Activated CD8-positive, alpha-beta memory T cell treated with anti-CD3 and anti-CD28 coated beads for 24 hours (primary cell): Measurements from ENCODE around the gene C4BPB.

ENCODE experiments used
- DNase-seq: peaks from one replicate; pipeline ENCODE4 v3.0.0-alpha.2; 2020

Gene C4BPB

GRCh38 chr1:207060596-207060995 is 28.1 kb upstream of the C4BPB start:
- DNase-seq = no peak

- no peak for DNase-seq
Measured at GRCh38 chr1:207062058-207062457, 26.6 kb upstream of the C4BPB start.

- DNase-seq = no peak
Measured at GRCh38 chr1:207063014-207063413, 25.6 kb upstream of the C4BPB start.

GRCh38 chr1:207064561-207064960 is 24.1 kb upstream of the C4BPB start:
- DNase-seq = no peak

- no peak for DNase-seq
Measured at GRCh38 chr1:207067185-207067584, 21.5 kb upstream of the C4BPB start.

- DNase-seq = no peak
Measured at GRCh38 chr1:207067665-207068064, 21.0 kb upstream of the C4BPB start.

GRCh38 chr1:207069061-207069460 is 19.6 kb upstream of the C4BPB start:
- DNase-seq = no peak

- DNase-seq = no peak
Measured at GRCh38 chr1:207069858-207070506, 18.7 kb upstream of the C4BPB start.

- no peak for DNase-seq
Measured at GRCh38 chr1:207070811-207071210, 17.8 kb upstream of the C4BPB start.

- no peak for DNase-seq
Measured at GRCh38 chr1:207071426-207071825, 17.2 kb upstream of the C4BPB start.

GRCh38 chr1:207072233-207072632 is 16.4 kb upstream of the C4BPB start:
- no peak for DNase-seq

GRCh38 chr1:207073906-207074820 is 14.5 kb upstream of the C4BPB start:
- no peak for DNase-seq

GRCh38 chr1:207076181-207076955 is 12.3 kb upstream of the C4BPB start:
- no peak for DNase-seq

GRCh38 chr1:207077012-207077411 is 11.6 kb upstream of the C4BPB start:
- DNase-seq = no peak

- peak; percentile 78 for DNase-seq
Measured at GRCh38 chr1:207077470-207078377, 10.9 kb upstream of the C4BPB start.

GRCh38 chr1:207078578-207079132 is 10.0 kb upstream of the C4BPB start:
- no peak for DNase-seq

- DNase-seq = no peak
Measured at GRCh38 chr1:207079706-207080241, 8.9 kb upstream of the C4BPB start.

- DNase-seq = no peak
Measured at GRCh38 chr1:207081088-207081487, 7.6 kb upstream of the C4BPB start.

- no peak for DNase-seq
Measured at GRCh38 chr1:207081806-207082205, 6.9 kb upstream of the C4BPB start.

- no peak for DNase-seq
Measured at GRCh38 chr1:207084232-207084631, 4.4 kb upstream of the C4BPB start.

- peak; percentile 67 for DNase-seq
Measured at GRCh38 chr1:207084701-207085180, 3.9 kb upstream of the C4BPB start.

- DNase-seq = no peak
Measured at GRCh38 chr1:207085887-207086286, 2.8 kb upstream of the C4BPB start.
